Retina (tissue), 1 donor: ENCODE data around the gene MYL2.

Experiments
- DNase-seq: peaks from one replicate; pipeline ENCODE4 v3.0.0-alpha.2; 2016

MYL2 gene

DNA sequence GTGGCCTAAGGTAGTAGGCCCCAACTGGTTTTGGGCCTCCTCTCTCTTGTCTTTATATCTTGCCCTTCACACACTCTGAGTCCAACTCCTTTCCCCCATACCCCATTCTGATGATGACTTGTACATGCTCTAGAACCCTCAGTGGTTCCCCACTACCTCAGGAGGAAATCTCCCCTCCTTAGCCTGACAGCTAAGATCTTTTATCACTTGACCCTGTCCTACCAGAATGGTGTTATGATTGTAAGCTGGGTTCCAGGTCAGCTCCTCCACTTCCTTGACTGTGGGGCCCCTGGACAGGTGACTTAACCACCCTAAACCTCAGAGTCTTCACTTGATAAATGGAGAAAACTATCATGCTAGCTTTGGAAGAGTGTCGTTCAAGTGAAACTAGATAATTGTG, 9.4 kb upstream of the MYL2 start:
- DNase-seq, result no peak

DNA sequence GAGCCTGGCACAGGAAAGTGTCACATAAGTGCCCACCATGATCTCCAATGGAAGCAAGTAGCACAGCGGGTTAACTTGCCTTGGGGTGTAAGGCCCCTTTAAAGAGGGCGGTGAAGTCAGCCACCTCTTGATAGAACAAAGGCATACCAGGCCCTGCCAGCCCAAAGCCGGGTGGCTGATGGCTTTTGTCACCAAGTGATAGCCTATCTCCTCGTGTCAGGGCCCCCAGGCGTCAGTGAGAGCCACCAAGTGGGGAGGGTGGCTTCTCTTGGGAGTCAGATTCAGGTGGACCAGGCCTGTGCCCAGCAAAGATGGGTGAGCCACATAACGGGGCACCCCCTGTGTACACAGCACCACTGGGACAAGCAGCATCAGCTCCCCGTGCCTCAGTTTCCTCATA, 8.3 kb upstream of the MYL2 start:
- DNase-seq, result no peak

DNA sequence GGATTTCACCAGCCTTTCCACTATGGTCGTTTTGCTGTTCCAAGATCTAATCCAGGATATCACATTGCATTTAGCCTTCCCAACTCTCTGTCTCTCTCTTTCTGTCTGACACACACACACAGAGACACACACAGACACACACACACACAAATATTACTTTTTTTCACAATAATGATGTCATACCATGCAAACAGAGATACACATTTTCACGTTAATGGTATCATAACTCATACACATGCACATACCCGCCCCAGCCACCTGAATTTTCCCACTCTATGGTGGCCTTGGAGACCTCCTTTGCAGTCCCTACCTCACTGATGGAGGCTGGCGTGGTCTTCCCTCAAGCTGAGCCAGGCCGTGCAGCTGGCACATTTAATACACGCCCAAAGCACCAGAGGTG, 7.2 kb upstream of the MYL2 start:
- DNase-seq, result no peak

DNA sequence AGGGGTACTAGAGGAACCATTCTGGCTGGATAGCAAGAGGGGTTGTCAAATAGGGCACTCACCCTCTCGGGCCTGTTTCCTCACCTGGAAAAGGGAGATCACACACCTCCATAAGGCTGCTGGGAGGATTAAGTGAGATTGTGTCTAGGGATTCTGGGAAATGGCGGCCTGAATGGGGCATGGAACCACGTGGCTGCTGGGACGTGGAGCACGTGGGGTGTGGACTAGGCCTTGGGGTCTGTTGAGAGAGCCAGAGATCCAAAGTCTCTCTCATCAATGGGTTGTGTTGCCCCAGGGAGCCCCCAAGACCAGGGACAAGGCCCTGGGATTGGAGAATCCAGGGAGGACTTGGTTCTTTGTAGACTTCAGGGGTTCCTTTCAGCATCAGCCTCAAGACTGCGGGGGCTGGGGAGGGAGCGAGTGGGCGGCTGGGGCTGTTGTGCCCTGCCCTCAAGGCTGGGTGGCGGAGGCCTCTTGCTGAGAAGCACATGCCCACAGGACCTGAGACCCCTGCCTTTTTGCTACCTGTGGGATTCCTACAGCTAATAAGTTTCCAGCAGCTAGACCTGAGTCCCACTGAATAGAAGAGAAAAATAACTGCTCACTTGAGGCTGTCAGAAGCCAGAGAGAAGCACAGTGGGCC, 3.4 kb upstream of the MYL2 start:
- no peak for DNase-seq

DNA sequence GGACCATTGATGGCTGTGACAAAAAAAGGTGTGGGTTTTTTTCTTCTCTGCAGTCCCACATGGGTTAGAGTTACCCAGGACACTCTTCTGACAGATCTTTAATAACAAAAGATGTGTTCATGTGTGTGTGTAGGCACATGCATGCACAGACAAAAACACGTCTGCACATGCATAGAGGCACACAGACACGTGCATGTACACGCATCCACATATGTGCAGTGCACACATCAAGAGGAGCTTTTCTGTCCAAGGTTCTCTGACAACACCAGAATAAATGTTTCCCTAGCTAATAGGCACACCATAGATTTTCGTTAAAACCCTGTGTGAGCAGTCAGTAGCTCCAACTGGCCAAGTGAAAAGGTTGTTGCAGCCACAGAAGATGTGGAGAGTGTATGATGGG, 2.8 kb upstream of the MYL2 start:
- DNase-seq, result no peak

DNA sequence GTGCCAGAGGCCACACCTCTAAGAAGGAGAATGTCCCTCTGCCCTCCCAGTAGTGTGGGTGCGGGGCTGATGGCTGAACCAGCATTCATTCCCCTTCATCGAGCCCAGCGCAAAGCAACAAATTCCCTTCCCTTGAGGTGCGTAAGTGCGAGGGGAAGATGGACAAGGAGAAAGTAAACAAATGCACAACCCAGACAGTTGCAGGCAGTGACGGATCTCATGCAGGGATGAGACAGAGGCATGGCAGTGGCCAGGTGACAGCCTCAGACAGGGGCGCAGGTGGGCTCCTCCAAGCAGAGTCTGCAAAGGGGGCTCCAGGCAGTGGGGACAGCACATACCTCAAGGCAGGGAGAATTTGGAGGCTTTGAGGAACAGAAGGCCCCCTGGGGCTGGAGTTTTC, 2.3 kb upstream of the MYL2 start:
- DNase-seq, result peak; percentile 34

DNA sequence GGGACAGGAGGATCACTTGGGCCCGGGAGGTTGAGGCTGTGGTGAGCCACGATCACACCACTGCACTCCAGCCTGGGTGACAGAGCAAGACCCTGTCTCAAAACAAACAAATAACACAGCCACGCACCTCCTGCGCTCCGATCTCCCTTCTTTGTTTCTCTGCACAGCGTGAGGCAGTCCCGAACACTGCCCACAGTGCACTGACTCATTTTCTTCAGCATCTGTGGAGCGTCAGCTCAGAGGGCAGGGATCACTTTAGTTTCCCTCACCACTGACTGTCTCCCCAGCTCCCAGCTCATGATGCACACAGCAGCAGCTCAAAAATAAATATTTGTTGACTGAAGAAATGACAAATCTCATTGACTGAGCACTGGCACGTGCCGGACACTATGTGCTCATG, 883 bp upstream of the MYL2 start:
- DNase-seq, result no peak

DNA sequence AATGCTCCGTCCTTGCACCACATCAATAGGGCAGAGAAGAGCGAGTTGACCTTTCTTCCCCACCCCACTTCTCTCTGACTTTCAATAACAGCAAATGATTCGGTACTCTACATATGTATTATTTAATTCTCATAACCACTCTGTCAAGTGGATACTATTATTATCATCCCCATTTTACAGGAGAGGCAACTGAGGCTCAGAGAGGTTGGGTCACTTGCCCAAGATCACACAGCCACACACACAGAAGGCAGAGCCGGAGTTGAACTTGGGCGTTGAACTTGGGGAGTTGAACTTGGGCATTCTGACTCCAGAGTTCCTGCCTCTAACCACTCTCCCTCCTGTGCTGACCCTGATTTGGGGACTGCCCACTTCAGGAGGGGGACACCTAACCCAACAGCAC, 659 bp downstream of the MYL2 start:
- DNase-seq, result no peak

DNA sequence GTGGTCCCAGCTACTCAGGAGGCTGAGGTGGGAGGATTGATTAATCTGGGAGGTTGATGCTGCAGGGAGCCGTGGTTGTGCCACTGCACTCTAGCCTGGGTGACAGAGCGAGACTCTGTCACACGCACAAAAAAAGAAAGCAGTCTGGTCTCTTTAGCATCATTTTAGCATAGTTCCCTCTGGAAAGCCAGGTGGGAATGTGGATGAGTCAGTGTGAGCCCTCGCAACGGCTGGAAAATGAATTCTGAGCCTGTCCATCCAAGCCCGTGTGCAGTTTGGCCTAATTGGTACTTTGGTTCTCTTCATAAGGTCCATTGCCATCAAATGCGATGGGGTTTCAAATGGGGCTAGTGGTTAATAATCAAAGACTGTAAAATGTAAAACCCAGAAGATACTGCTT, 2.4 kb downstream of the MYL2 start:
- DNase-seq, result no peak

DNA sequence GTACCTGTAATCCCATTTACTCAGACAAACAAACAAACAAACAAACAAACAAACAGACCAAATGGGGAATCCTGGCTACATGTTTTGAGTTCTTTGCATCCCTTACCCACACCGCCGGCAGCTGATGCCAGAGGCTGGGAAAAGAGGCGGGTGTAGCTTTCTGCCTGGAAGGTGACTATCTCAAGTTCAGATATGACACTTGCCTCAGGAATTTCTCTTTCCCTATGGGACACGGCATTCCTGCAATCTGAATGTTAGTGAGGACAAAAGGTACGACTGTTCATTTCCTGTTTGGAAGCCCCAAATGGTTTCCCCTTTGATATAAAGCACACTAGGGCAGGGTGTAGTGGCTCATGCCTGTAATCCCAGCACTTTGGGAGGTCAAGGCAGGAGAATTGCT, 2.9 kb downstream of the MYL2 start:
- DNase-seq, result no peak

DNA sequence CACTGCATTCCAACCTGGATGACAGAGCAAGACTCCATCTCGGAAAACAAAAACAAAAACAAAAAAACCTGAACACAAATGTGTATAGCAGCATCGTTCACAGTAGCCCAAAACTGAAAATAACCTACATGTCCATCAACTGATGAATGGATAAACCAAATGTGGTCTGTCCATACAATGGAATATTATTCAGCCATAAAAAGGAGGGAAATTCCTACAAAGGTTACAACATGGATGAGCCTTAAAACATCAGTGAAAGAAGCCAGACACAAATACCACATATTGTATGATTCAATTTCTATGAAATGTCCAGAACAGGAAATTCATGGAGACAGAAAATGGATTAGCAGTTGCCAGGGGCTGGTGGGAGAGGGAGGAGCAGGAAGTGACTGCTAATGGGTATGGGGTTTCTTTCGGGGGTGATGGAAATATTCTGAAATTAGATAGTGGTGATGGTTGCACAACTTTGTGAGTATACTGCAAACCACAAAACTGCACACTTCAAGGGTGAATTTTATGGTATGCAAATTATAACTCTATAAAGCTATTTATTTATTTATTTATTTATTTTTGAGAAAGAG, 4.0 kb downstream of the MYL2 start:
- no peak for DNase-seq

DNA sequence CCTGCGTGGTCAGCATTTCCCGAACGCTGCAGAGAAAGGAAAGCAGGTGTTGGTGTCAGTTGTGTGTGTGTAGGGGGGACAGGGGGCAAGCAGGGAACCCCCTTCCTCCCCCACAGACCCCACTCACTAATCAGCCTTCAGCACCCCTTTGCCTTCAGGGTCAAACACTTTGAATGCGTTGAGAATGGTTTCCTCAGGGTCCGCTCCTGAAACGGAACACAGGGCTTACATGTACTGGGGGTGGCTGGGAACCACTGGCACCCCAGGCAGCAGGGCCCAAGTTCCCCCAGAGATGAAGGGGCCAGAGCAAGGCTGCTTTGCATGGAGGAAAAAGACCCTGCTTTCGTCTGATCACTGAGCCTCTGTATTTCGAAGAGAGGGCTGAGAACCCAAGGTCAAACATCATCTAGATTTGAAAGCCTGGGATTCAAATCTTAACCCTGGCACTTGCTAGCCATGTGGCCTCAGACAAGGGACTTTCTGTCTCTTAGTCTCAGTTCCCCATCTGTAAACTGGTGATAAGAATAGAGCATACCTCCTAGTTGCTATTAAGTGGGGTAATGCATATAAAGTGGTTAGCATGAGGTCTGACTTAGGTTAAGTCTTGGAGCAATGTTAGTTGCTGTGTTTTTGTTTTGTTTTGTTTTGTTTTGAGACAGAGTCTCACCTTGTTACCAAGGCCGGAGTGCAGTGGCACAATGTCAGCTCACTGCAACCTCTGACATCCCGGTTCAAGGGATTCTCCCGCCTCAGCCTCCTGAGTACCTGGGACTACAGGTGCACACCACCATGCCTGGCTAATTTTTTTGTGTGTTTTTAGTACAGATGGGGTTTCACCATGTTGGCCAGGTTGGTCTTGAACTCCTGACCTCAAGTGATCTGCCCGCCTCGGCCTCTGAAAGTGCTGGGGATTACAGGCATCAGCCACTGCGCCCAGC, 7.0 kb downstream of the MYL2 start:
- DNase-seq, result no peak

DNA sequence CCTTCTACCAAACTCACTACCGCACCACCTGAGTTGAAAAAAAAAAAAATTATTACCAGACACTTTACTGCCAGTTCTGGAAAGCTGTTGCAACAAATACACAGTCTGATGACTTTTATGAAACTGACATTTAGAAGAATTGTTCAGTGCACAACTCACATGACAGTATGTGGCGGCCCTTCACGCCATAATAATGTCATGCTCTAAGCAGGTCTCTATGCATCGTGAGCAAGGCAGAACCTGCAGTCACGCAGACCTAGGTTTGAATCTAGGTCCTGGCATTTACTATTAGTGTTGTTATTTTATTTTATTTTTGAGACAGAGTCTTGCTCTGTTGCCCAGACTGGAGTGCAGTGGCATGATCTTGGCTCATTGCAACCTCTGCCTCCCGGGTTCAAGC, 8.1 kb downstream of the MYL2 start:
- DNase-seq, result no peak

DNA sequence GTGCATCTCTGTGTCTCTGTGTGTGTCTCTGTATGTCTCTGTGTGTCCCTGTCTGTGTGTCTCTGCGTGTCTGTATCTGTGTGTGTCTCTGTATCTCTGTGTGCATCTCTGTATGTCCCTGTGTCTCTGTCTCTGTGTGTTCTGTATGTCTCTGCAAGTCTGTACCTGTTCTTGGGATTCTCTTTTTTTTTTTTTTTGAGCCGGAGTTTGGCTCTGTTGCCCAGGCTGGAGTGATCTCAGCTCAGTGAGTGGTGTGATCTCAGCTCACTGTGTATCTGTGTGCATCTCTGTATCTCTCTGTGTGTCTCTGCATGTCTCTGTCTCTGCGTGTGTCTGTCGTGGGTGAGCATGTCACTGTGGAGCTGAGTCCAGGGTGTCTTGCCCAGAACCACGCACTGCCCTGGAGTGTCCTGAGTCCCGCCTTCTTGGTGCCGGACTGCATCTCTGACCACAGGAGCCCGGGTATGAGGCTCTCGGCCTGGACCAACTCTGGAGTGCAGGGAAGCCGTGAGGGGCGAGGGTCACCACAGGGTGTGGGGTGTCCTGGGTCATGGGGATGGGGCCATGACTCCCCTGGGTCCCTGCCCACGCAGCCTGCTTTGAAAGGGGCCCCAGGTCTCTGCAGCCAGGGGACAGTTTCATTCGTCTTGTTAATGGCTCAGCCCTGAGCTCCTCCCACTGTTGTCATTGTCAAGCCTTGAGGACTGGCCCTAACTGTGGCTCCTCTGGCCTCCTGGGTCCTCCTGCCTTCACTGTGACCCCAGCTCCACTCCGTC, 11.8 kb downstream of the MYL2 start:
- DNase-seq, result no peak

DNA sequence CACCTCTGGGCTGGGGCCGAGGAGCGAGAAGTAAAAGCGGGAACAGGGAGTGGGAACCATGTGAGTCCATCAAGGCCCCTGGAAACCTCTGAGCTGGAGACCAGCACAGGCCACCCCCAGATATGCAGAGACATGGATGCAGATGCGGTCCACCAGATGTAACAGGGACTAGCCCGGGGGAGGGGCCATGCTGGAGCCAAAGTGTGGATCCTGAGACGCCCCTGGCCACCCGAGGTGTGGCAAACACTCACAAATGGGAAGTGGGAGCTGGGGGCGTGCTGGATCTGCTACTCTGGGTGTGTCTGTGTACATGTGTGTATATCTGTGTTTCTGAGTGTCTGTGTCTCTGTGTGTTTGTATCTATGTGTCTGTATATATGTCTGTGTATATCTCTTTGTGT, 12.8 kb downstream of the MYL2 start:
- no peak for DNase-seq

DNA sequence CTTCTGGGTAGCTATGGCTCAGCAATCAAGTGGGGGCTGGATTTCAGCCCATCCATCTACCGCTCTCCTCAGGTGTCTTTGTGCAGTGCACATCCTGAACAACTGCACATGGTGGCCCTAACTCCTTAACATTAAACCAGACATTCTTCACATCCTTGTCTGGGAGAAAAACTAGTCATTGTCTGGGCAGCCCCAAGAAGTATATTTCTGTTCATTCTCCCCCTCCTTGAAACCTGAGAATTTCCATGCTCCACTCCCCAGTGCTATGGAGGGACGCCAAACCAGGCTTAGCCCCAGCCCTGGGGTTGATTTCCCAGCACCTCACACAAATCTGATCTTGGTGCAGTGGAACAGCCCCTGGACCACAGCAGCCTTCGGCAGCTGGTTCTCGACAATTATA, 13.4 kb downstream of the MYL2 start:
- DNase-seq, result no peak

DNA sequence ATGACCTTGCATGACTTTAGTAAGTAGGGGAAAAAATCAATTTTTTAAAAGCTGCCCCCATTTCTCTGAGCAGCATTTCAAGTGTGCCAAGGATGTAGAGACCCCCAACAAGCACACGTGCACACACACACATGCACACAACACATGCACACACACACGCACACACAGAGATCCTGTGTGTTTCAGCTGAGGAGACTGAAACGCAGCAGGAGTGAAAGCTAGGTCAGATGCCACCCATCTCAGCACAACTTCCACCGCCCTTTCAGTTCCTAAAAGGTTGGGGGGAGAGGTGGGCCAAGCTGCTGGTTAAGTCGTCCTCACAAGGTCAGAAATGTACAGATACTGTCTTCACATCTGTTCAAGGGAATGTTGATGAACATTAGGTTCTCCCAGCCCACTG, 13.9 kb downstream of the MYL2 start:
- no peak for DNase-seq

DNA sequence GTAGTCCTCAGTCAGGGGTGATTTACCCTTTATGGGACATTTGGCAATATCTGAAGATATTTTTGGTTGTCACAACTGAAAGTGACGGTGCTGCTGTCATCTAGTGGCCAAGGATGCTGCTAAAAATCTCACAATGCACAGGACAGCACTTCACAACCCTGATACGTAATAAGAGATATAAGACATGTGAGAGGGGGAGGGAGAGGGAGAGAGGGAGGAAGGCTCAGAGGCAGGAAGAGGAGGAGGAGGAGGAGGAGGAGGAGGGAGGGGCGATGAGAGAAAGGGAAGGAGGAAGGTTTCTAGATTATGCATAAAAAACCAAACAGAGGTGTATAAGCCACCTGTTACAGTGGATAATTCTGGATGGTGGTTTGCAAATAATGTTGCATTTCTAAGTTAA, 14.3 kb downstream of the MYL2 start:
- DNase-seq, result no peak

DNA sequence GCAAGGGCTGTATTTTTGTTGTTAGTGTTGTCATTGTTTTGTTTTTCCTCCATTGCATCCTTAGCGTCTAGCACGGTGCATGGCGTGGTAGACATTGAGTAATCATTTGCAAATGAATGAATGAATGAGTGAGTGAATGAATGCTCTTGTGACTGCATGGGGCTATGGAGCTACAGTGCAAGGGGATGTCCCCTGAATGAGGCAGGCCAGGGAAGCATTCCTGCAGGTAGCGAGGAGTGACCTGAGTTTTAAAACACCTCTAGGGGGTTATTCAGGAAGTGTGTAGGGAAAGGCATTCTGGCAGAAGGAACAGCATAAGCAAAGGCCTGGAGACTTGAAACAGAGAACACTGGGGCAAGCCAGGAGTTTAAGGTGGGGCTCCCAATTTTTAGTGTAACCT, 16.9 kb downstream of the MYL2 start:
- no peak for DNase-seq

DNA sequence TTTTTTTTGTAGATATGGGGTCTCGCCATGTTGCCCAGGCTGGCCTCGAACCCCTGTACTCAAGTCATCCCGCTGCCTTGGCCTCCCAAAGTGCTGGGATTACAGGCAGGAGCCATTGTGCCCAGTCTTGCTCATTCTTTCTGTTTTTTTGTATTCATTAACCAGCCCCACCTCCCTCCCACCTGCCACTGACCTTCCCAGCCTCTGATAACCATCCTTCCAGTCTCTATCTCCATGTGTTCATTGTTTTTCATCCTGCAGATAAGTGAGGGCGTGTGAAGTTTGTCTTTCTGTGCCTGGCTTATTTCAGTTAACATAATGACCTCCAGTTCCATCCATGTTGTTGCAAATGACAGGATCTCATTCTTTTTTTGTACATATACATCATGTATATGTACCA, 19.0 kb downstream of the MYL2 start:
- no peak for DNase-seq

DNA sequence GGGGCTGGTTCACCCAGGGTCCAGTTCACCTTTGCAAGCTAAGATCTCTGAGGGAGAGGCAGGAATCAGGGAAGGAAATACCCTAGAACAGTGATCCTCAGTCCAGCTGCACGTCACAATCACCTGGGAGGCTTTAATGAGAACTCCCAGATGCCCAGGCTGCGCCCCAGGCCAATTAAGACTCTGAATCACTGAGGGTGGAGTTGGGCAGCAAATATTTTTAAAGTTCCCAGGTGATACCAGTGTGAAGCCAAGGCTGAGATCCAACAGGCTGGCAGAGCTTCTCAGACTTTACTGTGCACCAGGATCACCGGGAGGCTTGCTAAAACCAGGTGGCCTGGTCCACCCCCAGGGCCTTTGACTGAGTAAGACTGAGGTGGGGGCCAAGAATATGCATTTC, 23.8 kb downstream of the MYL2 start:
- DNase-seq, result no peak

DNA sequence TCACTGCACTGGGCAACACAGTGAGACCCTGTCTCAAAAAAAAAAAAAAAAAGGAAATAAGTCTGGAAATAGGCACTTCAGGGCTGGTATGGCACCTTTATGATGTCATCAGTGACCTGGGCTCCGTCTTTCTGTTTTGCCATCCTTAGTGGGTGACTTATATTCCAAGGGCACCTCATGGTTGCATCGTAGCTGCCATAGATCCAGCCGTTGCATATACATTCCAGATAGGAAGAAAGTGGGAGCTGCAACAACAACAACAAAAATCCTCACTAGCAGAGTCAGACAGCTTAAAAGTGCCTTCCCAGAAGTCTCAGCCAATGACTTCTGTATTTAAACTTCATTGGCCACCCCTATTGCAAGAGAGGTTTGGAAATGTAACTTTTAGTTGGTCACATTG, 26.4 kb downstream of the MYL2 start:
- DNase-seq, result no peak

DNA sequence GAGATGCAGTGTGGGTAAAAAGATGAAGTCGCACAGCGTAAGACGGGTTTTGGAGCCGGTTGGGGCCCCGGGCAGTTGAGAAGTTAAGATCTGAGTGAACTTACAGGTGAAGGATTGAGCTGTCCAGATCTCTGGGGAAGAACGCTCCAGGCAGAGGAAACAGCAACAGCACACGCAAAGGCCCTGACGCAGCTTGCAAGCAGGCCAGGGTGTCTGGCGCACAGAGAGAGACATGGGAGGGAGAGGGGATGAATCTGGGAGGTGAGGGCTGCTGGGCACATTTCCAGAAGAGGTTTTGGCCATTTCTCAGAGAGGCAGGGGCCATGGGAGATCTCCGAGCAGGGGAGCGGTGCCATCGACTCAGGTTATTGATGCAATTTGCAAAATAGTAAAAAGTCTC, 31.0 kb downstream of the MYL2 start:
- no peak for DNase-seq
